Activated T-cell treated with anti-CD3 and anti-CD28 coated beads for 24 hours (primary cell): ENCODE data around the gene HOXB13.

Experiments
- DNase-seq: peaks from one replicate; pipeline ENCODE4 v3.0.0-alpha.2; 2020; ENCODE audit warnings: low read depth

HOXB13 gene

GRCh38 chr17:48728232-48729231, at the start of gene HOXB13:
Gene HOXB13, minus strand, starts transcription at chr17:48728750. Its CDS starts 157 bp downstream, at chr17:48728593.
- DNase-seq: peak; percentile 27

GRCh38 chr17:48776602-48777001, 48.1 kb upstream of the HOXB13 start:
- DNase-seq: no peak

- no peak for DNase-seq
These were observed 44.7 kb upstream of the HOXB13 start for GRCh38 chr17:48773245-48773644.

- DNase-seq: no peak
These were observed 42.4 kb upstream of the HOXB13 start for GRCh38 chr17:48770954-48771353.

- no peak for DNase-seq
These were observed 40.6 kb upstream of the HOXB13 start for GRCh38 chr17:48769009-48769675.

GRCh38 chr17:48767263-48767774, 38.8 kb upstream of the HOXB13 start:
- DNase-seq: no peak

- no peak for DNase-seq
These were observed 32.6 kb upstream of the HOXB13 start for GRCh38 chr17:48761114-48761513.

GRCh38 chr17:48760411-48760810, 31.9 kb upstream of the HOXB13 start:
- no peak for DNase-seq

- no peak for DNase-seq
These were observed 30.7 kb upstream of the HOXB13 start for GRCh38 chr17:48759288-48759687.

GRCh38 chr17:48757524-48757961, 29.0 kb upstream of the HOXB13 start:
- DNase-seq: no peak

- DNase-seq: no peak
These were observed 28.3 kb upstream of the HOXB13 start for GRCh38 chr17:48756830-48757251.

GRCh38 chr17:48755356-48755755, 26.8 kb upstream of the HOXB13 start:
- DNase-seq: no peak

- DNase-seq: no peak
These were observed 26.1 kb upstream of the HOXB13 start for GRCh38 chr17:48754500-48755261.

- no peak for DNase-seq
These were observed 25.4 kb upstream of the HOXB13 start for GRCh38 chr17:48753794-48754499.

- no peak for DNase-seq
These were observed 24.1 kb upstream of the HOXB13 start for GRCh38 chr17:48752399-48753288.

GRCh38 chr17:48751733-48752398, 23.3 kb upstream of the HOXB13 start:
- no peak for DNase-seq

- no peak for DNase-seq
These were observed 22.6 kb upstream of the HOXB13 start for GRCh38 chr17:48751172-48751571.

GRCh38 chr17:48749621-48750553, 21.3 kb upstream of the HOXB13 start:
- no peak for DNase-seq
